Measurements from ENCODE around the gene CXADR.

Gene CXADR

GRCh38 chr21:17610911-17611310, 98.1 kb downstream of the CXADR start:
- DNase-seq, result peak; percentile 17

DNA sequence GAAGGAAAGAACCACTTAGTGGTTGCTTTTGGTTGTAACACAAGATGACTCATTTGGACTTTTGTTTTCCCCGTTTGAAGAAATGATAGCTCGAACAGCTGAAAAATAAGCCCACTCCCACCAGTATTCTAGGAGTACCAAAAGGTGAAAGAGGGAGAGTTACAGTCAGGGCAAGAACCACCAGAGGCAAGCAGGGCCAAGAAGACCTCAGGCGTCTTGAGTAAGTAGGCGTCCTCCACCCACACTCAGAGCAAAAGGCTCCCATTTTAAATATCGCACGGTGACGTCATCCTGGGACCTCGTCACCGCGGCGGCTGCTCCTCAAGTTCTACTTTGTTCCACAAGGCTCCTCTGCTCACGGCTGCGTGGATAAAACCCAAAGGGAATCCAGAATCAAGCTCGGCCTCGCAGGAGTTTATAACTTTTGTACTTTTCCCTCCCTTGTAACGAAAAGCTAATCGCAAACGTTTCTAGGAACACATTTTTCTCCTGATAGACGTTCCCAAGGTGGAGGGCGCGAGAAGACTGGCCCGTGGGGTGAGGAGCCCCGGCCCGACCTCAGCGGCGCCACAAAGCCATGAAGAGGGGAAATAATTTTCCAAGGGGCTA, 98.7 kb downstream of the CXADR start:
- DNase-seq, result peak; percentile 90

DNA sequence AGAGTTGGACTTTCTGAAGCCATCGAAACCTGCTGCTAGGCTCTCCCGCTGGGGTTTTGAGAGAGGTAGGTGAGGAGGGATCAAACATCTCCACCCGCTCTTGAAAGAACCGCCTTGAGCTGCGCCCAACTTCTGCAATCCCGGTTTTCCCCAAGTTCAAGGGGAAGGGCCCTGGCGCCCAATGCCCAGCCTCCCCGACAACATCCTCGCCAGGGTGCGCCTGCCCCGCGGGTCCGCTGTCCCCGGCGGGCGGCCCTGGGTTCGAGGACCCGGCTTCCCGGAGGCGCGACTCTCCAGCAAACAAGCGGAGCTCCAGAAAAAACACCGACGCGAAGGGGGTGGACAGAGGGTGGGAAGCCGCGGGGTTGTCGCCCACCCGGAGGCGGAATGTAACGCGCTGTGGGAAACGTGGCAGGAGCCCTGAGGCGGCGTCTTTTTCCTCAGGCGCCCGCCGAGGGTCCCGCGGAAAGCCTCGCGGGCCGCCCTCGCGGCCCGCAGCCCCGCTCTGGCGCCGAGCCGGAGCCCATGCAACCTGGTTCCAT, 99.3 kb downstream of the CXADR start:
- DNase-seq, result no peak

DNA sequence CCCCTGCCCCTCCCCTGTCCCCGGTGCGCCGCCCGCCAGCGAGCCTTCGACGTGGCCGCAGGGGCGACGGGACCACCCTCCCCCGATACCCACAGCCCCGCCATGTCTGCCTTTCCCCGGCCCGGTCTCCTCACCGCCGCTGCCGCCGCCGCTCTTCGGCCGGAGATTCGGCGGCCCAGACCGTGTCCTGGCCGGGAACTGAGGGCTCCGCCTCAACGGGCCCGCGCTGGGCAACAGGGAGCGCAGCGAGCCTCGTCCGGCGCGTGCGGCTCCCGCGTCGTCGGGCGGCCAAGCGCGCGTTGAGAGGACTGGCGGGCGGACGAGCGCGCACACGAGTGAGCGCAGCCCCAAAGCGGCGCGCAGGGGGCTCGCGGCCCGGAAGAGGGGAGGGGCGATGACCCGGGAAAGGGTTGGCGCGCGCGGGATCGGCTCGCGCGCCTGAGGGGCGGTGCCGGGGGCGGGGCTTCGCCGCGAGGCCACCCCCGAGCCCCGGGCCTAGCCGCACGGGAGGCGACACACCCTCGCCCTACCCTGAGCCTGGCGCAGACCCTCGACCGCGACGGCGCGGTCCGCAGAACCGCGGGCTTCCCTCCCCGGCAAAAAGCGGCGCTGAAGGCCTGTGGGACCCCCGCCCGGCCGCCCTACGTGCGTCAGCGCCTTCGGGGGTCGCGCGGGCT, 99.9 kb downstream of the CXADR start, which contains the start of gene BTG3:
BTG3 (minus strand) TSS at position 337 of the 677 bp plus-strand sequence. CDS start 3,757 bp downstream, outside the sequence.
- DNase-seq, result peak; percentile 87

DNA sequence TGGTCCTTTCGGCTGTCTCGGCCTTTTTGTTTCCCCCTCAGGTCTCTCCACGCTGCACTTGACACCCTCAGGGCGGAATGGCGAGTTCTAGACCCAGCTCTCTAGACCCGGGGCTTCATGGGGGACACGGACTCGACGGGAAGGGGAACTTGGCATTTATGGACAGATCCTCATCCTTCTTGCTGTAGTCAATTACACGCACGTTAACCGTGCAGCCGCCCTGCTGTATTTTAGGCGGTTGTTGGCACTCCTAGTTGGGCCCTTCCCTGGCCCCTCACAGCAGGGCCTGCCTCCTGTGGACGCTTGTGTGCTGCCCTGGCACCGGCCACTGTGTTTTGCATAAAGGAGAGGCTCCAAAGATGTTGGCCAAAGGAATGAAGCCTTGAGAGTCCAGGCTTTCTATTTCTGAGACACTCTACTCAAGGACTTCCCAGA, 100.4 kb downstream of the CXADR start:
- DNase-seq, result peak; percentile 32

- DNase-seq, result no peak
Measured at GRCh38 chr21:17616831-17617230, 104.0 kb downstream of the CXADR start.

GRCh38 chr21:17622018-17622417, 109.2 kb downstream of the CXADR start:
- DNase-seq, result no peak

DNA sequence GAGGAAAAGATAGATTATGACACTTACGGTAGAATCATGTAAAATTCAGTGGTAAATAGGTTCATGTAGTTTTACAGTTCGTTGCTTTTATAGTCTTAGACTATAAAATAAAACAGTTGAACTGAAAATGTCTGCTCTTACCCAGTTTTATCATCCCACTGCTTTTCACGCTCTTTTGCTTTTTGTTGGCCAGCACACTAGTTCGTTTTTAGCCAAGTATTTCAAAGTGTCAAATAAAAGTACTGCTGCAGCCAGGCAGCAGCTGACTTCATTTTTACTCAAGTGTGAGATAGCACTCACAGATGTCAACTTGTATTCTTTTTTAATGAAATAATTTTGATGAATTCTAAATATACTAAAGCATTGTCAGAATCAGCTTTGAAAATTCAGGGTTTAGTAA, 118.4 kb downstream of the CXADR start:
- no peak for DNase-seq

GRCh38 chr21:17636711-17637110, 123.9 kb downstream of the CXADR start:
- no peak for DNase-seq

DNA sequence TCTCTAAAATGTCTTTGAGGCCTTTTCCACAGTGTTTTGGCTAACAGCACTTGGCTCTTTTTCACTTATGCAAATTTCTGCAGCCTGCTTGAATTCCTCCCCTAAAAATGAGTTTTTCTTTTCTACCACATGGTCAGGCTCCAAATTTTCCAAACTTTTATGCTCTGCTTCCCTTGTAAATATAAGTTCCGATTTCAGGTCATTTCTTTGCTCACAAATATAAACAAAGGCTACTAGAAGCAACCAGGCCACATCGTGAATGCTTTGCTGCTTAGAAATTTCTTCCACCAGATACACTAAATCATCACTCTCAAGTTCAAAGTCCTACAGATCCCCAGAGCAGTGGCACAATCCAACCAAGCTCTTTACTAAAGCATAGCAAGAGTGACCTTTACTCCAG, 128.0 kb downstream of the CXADR start:
- no peak for DNase-seq
